Cardiac muscle cell (in vitro differentiated cells and primary cell): ENCODE results near the gene CHPF2. TPM values are rescaled to one million over a fixed set of nuclear protein-coding genes. Genes with fewer than 3 reads are reported as not detected.

ENCODE experiments used
- DNase-seq, 2 donors: peaks; one replicate each; pipeline versions ENCODE4 v3.0.0 to v3.0.0-alpha.2; 2010 to 2017; ENCODE audit warnings: low read depth in 1 of 2, low spot score in 1 of 2
- H3K27ac ChIP-seq: fragments of 200-600 bp; sonication (generic); 2 replicates; pipeline ENCODE4 v1.5.1; 2016
- H3K27me3 ChIP-seq: fragments of 200-600 bp; sonication (generic); 2 replicates; pipeline ENCODE4 v1.6.0; 2016; ENCODE audit warnings: control low read depth
- H3K36me3 ChIP-seq: fragments of 200-600 bp; sonication (generic); 2 replicates; pipeline ENCODE4 v1.5.1; 2016; ENCODE audit warnings: control low read depth
- H3K4me1 ChIP-seq: fragments of 200-600 bp; sonication (generic); 2 replicates; pipeline ENCODE4 v1.8.1; 2017; ENCODE audit warnings: low read depth, mild to moderate bottlenecking, mixed run types
- H3K4me3 ChIP-seq: fragments of 200-600 bp; sonication (generic); 2 replicates; pipeline ENCODE4 v1.5.1; 2016; ENCODE audit warnings: mild to moderate bottlenecking
- H3K9me3 ChIP-seq: fragments of 200-600 bp; sonication (generic); 2 replicates; pipeline ENCODE4 v1.5.1; 2017; ENCODE audit warnings: low read depth, mild to moderate bottlenecking, control low read depth
- polyA plus RNA-seq: library from polyadenylated mRNA; unstranded; fragments of >200 nt; fragmentation: Nextera tagmentation; extraction: Ambion mirVana; gene quantifications from 2 replicates; pipeline ENCODE4 v1.2.1, GENCODE V29; 2016
- total RNA-seq: library from RNA; depleted of rRNA; stranded (reverse); fragments of >200 nt; gene quantifications from 2 replicates; pipeline ENCODE4 v1.2.3, GENCODE V29; 2016
- TF ChIP-seq, protein P1 (sequence below): IDR thresholded peaks from 2 replicates; pipeline ENCODE4 v1.5.1; 2012; ENCODE audit warnings: low read depth, mild to moderate bottlenecking, low read length

Gene CHPF2
- total and polyA plus RNA-seq, 2 experiments from 2014 or later, result 31.7 to 37.0 TPM

DNA sequence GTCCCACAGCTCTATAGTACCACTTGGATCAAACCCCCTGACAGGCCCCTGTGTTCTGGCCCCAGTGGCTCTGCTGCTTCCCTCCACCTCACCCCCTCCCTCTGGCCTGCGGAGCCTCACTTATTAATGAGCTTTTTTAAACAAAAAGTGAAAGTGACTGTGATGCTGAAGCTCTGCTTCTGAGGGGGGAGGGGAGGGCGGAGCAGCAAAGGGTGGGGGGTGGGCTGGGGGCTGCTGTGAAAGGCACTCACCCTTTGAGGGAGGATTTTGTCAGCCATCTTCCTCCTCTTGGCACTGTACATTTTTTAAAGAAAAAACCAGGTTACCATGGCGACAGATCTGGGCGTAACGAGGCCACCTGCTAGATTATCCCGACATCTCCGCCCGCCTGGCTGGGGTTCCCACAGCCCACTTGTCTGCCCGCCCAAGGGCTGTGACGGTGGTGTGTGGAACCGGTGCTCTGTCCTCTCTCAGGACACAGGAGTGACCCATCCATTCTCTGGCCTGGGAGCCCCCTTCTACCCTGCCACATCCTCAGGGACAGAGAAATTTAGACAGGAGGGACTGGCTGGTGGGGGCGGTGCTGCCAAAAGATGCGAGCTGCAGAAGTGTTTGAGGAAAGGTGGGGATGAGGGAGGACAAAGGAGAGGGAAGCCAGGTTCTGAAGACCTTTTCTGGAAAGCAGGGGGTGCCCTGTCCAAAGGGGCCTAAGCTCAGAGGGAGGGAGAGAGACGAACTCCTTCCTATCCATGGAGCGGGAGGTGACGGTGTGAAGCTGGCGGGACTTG is 11.3 kb downstream of the CHPF2 start:
- H3K9me3 ChIP-seq, result no peaks in the 10 kb centered on the region
- no peak overlapping the region for H3K27ac ChIP-seq
- TF ChIP-seq, protein P1, sequence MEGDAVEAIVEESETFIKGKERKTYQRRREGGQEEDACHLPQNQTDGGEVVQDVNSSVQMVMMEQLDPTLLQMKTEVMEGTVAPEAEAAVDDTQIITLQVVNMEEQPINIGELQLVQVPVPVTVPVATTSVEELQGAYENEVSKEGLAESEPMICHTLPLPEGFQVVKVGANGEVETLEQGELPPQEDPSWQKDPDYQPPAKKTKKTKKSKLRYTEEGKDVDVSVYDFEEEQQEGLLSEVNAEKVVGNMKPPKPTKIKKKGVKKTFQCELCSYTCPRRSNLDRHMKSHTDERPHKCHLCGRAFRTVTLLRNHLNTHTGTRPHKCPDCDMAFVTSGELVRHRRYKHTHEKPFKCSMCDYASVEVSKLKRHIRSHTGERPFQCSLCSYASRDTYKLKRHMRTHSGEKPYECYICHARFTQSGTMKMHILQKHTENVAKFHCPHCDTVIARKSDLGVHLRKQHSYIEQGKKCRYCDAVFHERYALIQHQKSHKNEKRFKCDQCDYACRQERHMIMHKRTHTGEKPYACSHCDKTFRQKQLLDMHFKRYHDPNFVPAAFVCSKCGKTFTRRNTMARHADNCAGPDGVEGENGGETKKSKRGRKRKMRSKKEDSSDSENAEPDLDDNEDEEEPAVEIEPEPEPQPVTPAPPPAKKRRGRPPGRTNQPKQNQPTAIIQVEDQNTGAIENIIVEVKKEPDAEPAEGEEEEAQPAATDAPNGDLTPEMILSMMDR, result no peak
- no peaks in the 10 kb centered on the region for H3K27me3 ChIP-seq
- H3K4me3 ChIP-seq, result no peak overlapping the region
- peaks cover 36% of the 10 kb centered on the region for H3K36me3 ChIP-seq
- DNase-seq, result no peak
- H3K4me1 ChIP-seq, result peaks cover 25% of the 10 kb centered on the region

DNA sequence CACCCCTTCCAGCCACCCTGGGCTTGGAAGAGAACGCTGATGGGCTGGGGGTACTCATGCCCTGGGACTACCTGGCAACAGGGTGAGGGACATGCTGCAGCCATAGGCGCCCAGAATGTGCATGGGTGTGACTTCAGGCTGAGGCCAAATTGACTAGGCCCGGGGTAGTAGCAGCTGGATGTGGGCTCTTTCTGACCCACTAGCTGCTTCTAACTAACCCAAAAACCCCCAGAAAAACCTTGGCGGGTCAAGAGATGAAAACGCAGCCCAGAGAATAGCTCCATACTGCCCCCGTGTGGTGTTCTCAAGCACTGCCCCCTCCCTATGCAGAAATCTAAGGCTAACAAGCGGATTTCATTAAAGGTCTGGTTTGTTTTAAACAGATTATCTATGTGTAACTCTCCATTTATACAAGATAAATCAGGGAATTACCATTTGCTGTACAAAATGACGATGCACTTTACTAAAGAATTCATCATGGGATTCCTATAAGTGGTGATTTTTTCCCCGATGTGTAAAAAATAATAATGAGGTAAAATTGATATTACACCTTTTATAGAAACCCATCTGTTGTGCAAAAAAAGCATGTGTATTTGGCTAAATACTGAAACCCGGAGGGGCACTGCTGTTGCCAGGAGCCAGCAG is 12.0 kb downstream of the CHPF2 start:
- H3K4me1 ChIP-seq, result peaks cover 26% of the 10 kb centered on the region
- H3K9me3 ChIP-seq, result no peaks in the 10 kb centered on the region
- peak; percentile 64 to 66 for DNase-seq
- H3K27me3 ChIP-seq, result no peaks in the 10 kb centered on the region
- peaks cover 32% of the 10 kb centered on the region for H3K36me3 ChIP-seq
- no peak overlapping the region for H3K27ac ChIP-seq
- H3K4me3 ChIP-seq, result no peak overlapping the region
- TF ChIP-seq, protein P1, result peak; percentile 95

DNA sequence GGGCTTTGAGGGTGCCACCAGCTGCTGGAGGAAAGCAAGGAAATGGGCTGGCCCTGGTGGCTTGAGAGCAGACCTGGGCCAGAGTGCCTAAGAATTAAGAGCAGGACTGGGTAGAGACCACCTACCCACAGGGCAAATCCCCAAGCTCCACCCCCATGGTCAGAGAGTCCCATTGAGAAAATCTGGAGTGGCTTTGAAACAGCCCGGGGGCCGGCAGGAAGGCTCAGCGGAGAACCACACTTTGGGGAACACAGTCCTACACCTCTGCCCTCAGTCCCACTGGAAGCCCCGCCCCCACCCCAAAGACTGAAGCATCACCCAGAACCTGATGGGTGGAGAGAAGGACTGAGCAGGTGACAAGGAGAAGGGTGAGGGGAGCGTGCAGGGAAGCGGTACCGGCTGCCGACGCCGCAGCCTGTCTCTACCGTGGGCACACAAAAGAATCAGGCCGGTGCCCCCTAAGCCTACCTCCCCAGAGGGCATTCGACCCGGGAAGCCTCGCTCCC is 12.6 kb downstream of the CHPF2 start:
- TF ChIP-seq, protein P1, result no peak
- peaks cover 31% of the 10 kb centered on the region for H3K36me3 ChIP-seq
- H3K9me3 ChIP-seq, result no peaks in the 10 kb centered on the region
- peak overlapping the region; percentile 31 for H3K4me3 ChIP-seq
- H3K27me3 ChIP-seq, result no peaks in the 10 kb centered on the region
- peak overlapping the region; percentile 99 for H3K27ac ChIP-seq
- peaks cover 31% of the 10 kb centered on the region for H3K4me1 ChIP-seq
- peak in 1 of 2 donors; percentile 3 for DNase-seq

DNA sequence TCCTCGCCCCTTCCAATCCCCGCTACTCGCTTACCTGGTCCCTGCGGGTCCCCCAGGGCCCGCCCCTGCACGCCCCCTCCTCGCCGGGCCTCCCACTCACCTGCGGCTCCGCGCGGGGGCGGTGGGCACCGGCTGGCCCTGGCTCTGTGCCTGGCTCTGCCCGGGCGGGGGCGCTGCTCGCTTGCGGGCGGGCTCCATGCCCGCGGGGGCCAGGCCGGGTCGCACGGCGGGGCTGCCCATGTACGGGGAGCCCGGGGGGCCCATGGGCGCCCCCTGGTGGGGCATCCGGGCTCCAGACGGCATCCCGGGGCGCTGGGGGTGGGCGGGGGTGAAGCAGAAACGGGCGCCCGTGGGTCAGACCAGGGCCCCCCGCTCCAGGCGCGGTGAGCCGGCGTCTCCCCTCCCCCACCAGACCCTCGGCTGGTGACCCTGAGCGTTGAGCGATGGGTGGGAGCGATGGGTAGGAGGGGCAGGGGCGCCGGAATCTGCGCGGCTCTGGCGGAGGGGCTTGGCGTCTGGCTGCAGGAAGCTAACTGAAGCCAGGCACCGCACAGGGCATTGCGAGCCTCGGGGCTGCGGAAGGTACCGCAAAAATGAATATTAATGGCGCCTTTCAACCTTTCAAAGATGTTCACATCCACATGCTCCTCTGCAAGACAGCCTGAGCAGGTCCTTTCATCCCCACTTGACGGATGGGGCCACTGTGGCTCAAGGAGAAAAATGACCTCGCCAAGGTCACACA is 13.2 kb downstream of the CHPF2 start:
- H3K27me3 ChIP-seq, result no peaks in the 10 kb centered on the region

More for the DNA sequence above, 13.2 kb downstream of the CHPF2 start:
- Histone ChIP-seq H3K4me3 (peak overlapping the region; percentile 31), H3K4me1 (peaks cover 38% of the 10 kb centered on the region), H3K36me3 (peaks cover 28% of the 10 kb centered on the region), H3K9me3 (no peaks in the 10 kb centered on the region), H3K27ac (peak overlapping the region; percentile 99)
- TF ChIP-seq, protein P1, result peak; percentile 32
- peak in 1 of 2 donors; percentile 81 for DNase-seq
